Measurements from ENCODE around the gene MEIKIN.

GRCh38 chr5:131965826-131966415 lies 20.5 kb upstream of the MEIKIN start:
- TF ChIP-seq POLR2AphosphoS5 (IDR thresholded peaks at IDR 0.05; ENCODE audit: low read depth, low read length) (no peak), TCF7L2 (IDR thresholded peaks at IDR 0.05; ENCODE audit: low read depth, low read length) (no peak), SIN3A (IDR thresholded peaks at IDR 0.05; ENCODE audit: borderline replicate concordance, insufficient read depth, low read depth, low read length) (no peak)
- TF ChIP-seq, protein P1, sequence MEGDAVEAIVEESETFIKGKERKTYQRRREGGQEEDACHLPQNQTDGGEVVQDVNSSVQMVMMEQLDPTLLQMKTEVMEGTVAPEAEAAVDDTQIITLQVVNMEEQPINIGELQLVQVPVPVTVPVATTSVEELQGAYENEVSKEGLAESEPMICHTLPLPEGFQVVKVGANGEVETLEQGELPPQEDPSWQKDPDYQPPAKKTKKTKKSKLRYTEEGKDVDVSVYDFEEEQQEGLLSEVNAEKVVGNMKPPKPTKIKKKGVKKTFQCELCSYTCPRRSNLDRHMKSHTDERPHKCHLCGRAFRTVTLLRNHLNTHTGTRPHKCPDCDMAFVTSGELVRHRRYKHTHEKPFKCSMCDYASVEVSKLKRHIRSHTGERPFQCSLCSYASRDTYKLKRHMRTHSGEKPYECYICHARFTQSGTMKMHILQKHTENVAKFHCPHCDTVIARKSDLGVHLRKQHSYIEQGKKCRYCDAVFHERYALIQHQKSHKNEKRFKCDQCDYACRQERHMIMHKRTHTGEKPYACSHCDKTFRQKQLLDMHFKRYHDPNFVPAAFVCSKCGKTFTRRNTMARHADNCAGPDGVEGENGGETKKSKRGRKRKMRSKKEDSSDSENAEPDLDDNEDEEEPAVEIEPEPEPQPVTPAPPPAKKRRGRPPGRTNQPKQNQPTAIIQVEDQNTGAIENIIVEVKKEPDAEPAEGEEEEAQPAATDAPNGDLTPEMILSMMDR (IDR thresholded peaks at IDR 0.05) = no peak
- TF ChIP-seq, protein P2, sequence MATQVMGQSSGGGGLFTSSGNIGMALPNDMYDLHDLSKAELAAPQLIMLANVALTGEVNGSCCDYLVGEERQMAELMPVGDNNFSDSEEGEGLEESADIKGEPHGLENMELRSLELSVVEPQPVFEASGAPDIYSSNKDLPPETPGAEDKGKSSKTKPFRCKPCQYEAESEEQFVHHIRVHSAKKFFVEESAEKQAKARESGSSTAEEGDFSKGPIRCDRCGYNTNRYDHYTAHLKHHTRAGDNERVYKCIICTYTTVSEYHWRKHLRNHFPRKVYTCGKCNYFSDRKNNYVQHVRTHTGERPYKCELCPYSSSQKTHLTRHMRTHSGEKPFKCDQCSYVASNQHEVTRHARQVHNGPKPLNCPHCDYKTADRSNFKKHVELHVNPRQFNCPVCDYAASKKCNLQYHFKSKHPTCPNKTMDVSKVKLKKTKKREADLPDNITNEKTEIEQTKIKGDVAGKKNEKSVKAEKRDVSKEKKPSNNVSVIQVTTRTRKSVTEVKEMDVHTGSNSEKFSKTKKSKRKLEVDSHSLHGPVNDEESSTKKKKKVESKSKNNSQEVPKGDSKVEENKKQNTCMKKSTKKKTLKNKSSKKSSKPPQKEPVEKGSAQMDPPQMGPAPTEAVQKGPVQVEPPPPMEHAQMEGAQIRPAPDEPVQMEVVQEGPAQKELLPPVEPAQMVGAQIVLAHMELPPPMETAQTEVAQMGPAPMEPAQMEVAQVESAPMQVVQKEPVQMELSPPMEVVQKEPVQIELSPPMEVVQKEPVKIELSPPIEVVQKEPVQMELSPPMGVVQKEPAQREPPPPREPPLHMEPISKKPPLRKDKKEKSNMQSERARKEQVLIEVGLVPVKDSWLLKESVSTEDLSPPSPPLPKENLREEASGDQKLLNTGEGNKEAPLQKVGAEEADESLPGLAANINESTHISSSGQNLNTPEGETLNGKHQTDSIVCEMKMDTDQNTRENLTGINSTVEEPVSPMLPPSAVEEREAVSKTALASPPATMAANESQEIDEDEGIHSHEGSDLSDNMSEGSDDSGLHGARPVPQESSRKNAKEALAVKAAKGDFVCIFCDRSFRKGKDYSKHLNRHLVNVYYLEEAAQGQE (IDR thresholded peaks at IDR 0.05; ENCODE audit: insufficient read depth in 1 of 2, low read depth in 2 of 2, low read length in 1 of 2) = no peak

Measured in Panc1 (cell line).